Middle frontal gyrus (tissue), 1 donor: ENCODE results near the gene CHD8.
A peak's percentile ranks its signal among the peaks of the same experiment; 100 is the strongest.
"Not testable (repeated sequence)": the region's sequence is repeated elsewhere in the genome, so short reads cannot be mapped to it uniquely, and the experiment has no call there.

Experiments
- DNase-seq: peaks from one replicate; pipeline ENCODE4 v3.0.0-alpha.2; 2015; ENCODE audit warnings: low spot score; ENCODE audit errors: extremely low spot score

Gene CHD8

DNA sequence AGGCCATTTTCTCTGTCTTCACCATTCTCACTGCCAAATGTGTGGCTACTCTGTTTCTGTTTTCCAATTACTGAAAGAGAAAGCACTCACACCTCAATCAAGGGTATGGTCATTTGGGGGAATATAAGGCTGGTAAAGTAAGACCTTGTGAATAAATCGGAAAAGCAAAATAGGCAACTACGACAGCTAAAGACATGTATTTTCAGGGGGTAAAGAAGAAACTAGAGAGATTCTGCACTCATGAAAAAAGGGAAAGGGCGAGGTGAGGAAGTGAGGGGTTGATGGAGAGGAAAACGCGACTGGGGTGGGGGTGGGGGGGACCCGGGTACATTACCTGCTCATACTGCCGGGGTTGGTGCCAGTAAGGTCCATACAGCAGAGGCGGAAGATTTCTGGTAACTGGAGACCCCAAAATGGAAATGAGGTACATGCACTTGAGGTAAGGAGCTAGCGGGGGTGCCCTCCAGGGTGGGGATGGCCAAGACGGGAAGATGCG, 19.3 kb downstream of the CHD8 start:
- no peak for DNase-seq

GRCh38 chr14:21431126-21431525, 24.8 kb downstream of the CHD8 start:
- no peak for DNase-seq

DNA sequence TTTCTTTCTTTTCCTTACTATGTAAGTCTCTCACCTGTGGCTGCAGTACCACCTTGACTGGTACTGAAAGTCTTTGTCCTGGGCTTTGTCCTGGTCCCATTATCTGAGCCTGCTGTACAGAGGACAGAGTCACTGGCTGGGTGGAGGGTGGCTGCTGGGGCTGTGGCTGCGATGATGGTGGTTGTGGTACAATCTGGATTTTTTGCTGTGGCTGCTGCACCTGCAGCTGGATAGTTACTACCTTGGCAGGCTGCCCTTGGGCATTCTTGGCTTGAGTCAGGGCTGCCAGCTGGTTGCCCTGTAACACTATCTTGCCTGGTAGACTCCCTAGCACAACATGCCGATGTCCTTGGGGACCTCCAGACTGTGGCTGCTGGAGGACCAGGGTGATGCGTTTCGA, 27.0 kb downstream of the CHD8 start:
- DNase-seq = no peak

- DNase-seq = no peak
Measured at GRCh38 chr14:21426692-21427091, 29.2 kb downstream of the CHD8 start.

GRCh38 chr14:21419528-21419927, 36.4 kb downstream of the CHD8 start:
- DNase-seq = no peak

DNA sequence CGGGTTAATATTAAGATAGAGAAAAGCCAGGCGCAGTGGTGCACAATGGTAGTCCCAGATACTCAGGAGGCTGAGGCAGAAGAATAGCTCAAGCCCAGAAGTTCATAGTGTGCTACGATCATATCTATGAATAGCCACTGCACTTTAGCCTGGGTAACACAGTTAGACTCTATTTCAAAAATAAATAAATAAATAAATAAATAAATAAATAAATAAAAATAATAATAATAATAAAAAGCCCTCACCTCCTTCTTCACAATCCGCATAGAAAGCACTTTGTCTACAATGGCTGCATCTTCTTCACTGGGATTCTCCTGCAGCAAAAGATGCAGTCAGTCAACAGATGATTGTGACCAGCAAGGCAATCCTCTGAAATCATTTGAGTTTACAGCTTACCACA, 40.6 kb downstream of the CHD8 start:
- DNase-seq = no peak

DNA sequence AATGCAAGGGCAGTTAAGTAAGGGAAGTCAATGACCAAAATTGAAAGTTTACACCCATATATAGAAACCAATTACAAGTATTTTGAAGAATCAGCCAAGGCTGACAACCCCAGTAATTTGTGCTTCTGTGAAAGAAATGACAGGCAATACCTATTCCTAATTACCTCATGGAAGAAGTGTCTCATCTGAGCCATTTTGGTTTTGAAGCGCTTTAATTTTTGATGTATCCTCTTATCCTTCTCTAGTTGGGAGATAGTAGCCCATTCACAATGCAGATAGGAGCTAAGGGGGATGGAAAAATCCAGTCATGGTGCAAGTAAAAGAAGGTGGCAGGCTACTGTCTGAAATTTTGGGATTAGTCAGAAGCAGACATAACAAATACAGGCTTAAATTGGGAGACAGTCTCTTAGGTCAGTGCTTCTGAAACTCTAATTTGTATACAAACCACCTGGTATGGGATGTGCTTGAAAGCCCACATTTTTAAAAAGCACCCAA, 41.7 kb downstream of the CHD8 start:
- DNase-seq = no peak

DNA sequence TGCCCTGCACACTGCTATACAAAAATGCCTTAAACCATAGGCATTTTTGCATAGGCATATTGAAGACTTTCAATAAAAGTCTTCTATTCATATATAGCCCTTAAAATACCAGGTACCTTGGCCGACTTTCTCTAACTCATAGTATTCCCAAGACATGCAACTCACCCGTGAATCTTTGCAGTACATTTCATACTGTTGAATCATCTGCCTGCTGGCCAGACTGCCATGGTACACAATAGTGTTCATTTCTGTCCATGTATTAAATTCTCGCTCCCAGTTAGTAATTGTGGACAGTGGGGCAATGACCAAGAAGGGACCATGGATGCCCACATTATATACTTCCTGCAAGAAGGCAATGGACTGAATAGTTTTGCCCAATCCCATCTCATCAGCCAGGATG, 47.8 kb downstream of the CHD8 start:
- DNase-seq = no peak

DNA sequence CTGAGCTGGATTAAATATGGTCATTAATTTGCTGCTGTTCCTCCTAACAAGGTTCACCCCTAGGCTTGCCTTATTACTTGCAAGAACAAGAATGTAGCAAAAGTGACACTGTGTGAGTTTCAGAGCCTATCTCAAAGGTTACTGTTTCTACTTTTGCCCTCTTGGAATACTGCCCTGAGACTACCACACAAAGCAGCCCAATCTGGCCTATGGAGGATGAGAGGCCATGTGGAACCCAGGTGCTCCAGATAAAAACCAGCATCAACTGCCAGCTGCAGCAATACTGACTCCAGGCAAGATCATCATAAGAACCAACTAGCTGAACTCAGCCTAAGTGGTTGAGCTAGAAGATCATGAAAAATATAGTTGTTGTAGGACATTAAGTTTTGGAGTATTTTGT, 49.7 kb downstream of the CHD8 start:
- DNase-seq = no peak

GRCh38 chr14:21405097-21405496, 50.8 kb downstream of the CHD8 start:
- no peak for DNase-seq

DNA sequence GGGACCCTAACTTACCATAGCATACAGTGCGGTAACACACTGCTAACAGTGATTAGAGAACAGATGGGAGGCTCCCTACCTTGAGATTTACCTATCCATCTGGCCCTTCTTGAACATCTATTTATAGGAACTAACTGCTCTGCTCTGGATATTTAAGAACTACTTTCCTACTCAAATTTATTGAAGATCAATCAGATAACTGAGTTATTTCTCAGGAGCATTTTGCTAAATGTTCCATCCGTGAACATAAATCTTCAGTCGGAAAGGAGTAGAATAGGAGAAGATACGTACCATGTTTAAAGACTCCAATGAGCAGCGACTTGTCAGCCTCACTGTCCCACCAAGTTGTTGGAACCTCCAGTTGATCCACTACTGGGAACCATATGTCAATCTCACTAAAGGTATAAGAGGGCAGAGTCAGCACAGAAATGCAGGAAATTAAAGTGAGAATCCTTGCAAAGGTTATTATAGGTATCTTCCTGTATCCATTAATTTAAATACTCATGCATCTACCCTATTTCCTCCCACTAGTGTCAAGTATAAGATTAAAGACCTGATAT, 56.5 kb downstream of the CHD8 start:
- DNase-seq = no peak

DNA sequence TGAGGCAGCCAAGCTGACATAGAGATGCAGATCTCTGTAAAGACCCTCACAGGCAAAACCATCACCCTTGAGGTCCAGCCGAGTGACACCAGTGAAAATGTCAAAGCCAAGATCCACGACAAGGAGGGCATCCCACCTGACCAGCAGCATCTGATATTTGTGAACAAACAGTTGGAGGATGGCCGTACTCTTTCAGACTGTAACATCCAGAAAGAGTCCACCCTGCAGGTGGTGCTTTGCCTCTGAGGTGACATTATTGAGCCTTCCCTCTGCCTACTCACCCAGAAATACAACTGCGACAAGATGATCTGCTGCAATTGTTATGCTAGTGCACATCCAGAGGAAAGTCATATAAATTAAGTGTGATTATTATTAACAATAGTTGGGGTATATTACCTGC, 57.0 kb downstream of the CHD8 start:
- no peak for DNase-seq

GRCh38 chr14:21395450-21395849, 60.5 kb downstream of the CHD8 start:
- DNase-seq = no peak

- DNase-seq = no peak
Measured at GRCh38 chr14:21385188-21385904, 70.6 kb downstream of the CHD8 start.

- no peak for DNase-seq
Measured at GRCh38 chr14:21384494-21384851, 71.5 kb downstream of the CHD8 start.

DNA sequence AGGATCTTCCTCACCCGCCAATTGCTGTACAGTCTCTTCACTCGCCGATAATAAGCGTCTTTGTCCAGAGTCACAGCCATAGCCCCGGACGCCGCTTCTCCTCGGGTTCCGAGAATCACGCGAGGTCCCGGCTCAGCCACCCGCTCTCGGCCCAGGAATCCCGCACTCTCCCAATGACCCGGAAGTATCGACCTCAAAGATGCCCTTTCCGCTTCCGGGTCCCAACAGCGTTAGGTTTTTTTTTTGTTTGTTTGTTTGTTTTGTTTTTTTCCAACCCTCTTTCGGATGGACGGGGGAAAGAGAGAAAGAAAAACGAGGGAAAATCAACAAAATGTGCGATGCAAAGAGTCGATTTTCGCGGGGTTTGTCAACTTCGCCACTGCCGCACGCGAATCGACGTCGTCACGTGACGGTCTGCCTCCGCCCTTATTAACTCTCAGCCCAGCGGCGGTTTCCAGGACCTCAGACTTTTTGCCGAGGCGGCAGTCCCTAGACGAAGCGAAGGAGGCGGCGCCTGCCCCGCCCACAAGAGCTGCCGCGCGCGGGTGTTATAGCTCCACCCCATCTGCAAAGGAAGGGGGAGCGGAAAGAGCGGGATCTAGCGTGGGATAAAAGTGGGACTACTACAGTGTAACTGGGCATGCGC, 72.0 kb downstream of the CHD8 start, which contains the start of gene SUPT16H:
Gene SUPT16H, minus strand, starts transcription at position 172 of the 646 bp plus-strand sequence. Its CDS starts 92 bp downstream, at position 80.
- DNase-seq = peak; percentile 79

DNA sequence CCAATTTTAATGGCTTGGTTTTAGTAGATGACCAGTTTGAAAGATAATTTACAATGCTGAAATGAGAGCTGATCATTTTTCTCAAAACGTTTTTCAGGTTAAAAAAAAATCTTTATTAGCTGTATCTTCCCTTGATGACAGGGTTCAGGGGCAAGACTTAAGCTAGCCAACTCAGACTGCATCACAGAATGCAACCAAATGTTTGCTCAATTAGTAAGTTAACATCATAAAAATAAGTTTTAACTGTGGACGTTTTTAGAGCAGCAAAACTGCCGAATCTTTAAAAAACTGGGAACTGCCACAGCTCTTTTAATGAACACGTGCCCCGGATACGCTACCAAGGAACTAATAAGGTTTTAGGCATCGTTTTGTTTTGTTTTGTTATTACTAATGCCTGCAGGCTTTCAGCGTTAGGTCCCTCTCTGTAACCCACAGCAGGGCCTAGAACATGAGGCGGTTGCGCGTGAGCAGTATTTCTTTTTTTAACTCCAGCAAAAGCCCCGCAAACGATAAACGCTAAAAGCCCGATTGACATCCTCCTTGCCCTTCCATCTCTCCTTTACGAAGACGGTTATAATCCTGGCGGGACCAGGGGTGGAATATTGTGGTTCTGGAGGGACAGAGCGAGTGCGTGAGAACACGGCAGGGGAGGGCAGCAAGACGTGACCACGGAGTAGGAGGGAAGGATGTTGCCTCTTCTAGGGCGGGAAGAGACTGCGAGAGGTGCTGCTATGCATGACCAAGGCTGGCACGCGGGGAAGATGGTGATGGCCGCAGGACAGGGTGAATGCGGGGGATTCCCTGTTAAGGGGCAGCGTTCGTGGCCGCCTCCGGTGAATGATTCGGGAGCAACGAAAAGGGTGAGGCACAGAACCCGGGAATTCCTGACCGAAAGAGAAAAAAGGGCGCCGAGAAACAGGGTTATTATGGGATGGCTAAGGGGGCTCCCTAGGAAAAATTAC, 72.8 kb downstream of the CHD8 start:
- peak; percentile 4 for DNase-seq

- no peak for DNase-seq
Measured at GRCh38 chr14:21382095-21382494, 73.8 kb downstream of the CHD8 start.

DNA sequence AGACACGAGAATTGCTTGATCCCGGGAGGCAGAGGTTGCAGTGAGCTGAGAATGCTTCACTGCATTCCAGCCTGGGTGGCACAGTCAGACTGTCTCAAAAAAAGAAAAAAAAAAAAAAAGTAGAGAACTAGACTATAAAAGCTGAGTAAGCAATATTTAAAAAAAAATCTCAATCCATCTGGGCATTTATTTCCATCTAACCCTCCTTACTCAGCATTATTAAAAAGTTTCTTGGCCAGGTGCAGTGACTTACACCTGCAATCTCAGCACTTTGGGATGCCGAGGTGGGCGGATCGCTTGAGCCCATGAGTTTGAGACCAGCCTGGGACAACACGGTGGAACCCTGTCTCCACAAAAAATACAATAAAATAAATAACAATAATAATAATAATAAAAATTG, 76.6 kb downstream of the CHD8 start:
- DNase-seq = no peak

DNA sequence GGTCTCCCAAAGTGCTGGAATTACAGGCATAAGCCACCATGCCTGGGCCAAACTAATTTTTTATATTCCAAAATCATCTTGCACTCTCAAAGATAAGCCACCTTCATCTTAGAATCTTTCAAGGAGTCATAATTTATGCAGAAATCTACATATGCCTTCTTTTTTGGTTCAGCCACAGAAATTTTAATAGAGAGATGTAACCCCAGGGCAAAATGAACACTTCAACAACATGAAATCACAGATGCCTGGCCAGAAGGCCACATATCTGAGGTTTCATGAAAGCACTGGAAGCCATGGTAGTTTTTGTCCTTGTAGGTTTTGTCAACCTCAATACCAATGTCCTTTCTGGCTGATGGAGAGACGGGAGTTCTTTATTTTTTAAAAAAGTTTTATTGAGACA, 81.9 kb downstream of the CHD8 start:
- DNase-seq = no peak

GRCh38 chr14:21372814-21373213, 83.1 kb downstream of the CHD8 start:
- DNase-seq = not testable (repeated sequence)
